Ovary (tissue), 3 donors: ENCODE data around the gene ABCA1.

Experiments used
- CTCF ChIP-seq, 3 donors: fragments of 450-650 bp in 2 of 3; fragments of 200-600 bp in 1 of 3; IDR thresholded peaks; one replicate each; pipeline versions ENCODE4 v1.5.1 to v1.8.0; 2016 to 2022; ENCODE audit warnings: antibody characterized with exemption in 3 of 3, mild to moderate bottlenecking in 1 of 3
- EP300 ChIP-seq: sonication (generic); formaldehyde crosslinking; IDR thresholded peaks from one replicate; pipeline ENCODE4 v1.6.1; 2017; ENCODE audit warnings: antibody characterized with exemption
- donor health status: DM: no; HTN: no; CAD: no.

GRCh38 chr9:104765138-104765537, 162.8 kb downstream of the ABCA1 start:
- TF ChIP-seq CTCF (IDR thresholded peaks at IDR 0.05) (no peak), EP300 (no peak)
